Psoas muscle (tissue), 8 donors: ENCODE results near the gene SERP2. TPM values are rescaled to one million over a fixed set of nuclear protein-coding genes. Genes with fewer than 3 reads are reported as not detected.

Experiments used
- ATAC-seq, 4 donors: fragments of 200-7000 bp; cut with Tn5 transposase; one replicate each; pipeline ENCODE4 v1.9.1; 2020; ENCODE audit warnings: moderate library complexity in 3 of 4, mild to moderate bottlenecking in 2 of 4
- DNase-seq, 2 donors: peaks; one replicate each; pipeline ENCODE4 v3.0.0-alpha.2; 2020
- H3K27ac ChIP-seq: fragments of 200-600 bp; one replicate; pipeline ENCODE4 v1.8.0; 2022
- H3K27me3 ChIP-seq, 3 donors: fragments of 200-600 bp in 1 of 3; one replicate each; pipeline versions ENCODE4 v1.6.1 to v1.8.0; 2013 to 2022; ENCODE audit warnings: low read length in 2 of 3, mild to moderate bottlenecking in 2 of 3, moderate library complexity in 1 of 3; ENCODE audit not compliant: insufficient read depth in 3 of 3
- H3K36me3 ChIP-seq, 2 donors: fragments of 200-600 bp in 1 of 2; one replicate each; pipeline versions ENCODE4 v1.6.1 to v1.8.0; 2013 to 2022; ENCODE audit warnings: low read depth in 1 of 2, mild to moderate bottlenecking in 1 of 2, moderate library complexity in 1 of 2; ENCODE audit not compliant: insufficient read depth in 1 of 2
- H3K4me1 ChIP-seq: fragments of 200-600 bp; one replicate; pipeline ENCODE4 v1.8.0; 2022
- H3K4me3 ChIP-seq: fragments of 200-600 bp; one replicate; pipeline ENCODE4 v1.8.0; 2022; ENCODE audit warnings: mild to moderate bottlenecking
- H3K9me3 ChIP-seq: fragments of 200-600 bp; one replicate; pipeline ENCODE4 v1.8.0; 2022
- CTCF ChIP-seq: fragments of 200-600 bp; IDR thresholded peaks from one replicate; pipeline ENCODE4 v1.8.0; 2022; ENCODE audit warnings: antibody characterized with exemption
- WGBS, 3 donors: extraction: QIAGEN DNeasy Blood & Tissue Kit; methylation state at CpG; one replicate each; pipeline versions ENCODE4 v1.1.6 to v1.1.7; 2013; 5-methylcytosine and 5-hydroxymethylcytosine counted together
- intact Hi-C, 2 donors: fragments of 100-400 bp; cut with DNase I; formaldehyde crosslinking; loops; one replicate each; pipeline versions ENCODE4 v1.11.0 to v1.14.2; 2022
- polyA plus RNA-seq, 3 donors: library from polyadenylated mRNA; stranded (reverse); fragments of 200-250 nt; gene quantifications; one replicate each; pipeline ENCODE4 v1.2.3, GENCODE V29; 2013
- total RNA-seq, 4 donors: library from RNA; stranded (reverse); fragmentation: NEBNext Ultra II Directional in 2 of 4; extraction: Animal tissue kit (Norgen Biotek cat#: 25700) in 2 of 4; gene quantifications; one replicate each; pipeline versions ENCODE4 v1.2.1 to v1.2.4, GENCODE V29; 2021 to 2023
- donor health status: healthy with polysubstance abuse.
- donor health status: DM: no; HTN: no; CAD: no; lungs with moderate emphysema.
- donor health status: Bipolar disorder and iron deficiency.
- donor health status: healthy.
- donor health status: DM: yes; HTN: yes; CAD: no.
- donor health status: DM: no; HTN: no; CAD: no.
- donor health status: DM: no; HTN: no; CAD: no.
- donor health status: DM: yes; HTN: yes; CAD: no.

The SERP2 gene
- total and polyA plus RNA-seq, 7 donors, result 0.57 to 1.8 (median 1.1) TPM

GRCh38 chr13:44393391-44393790, 19.8 kb downstream of the SERP2 start:
- H3K4me1 ChIP-seq, result peaks cover 2% of the 10 kb centered on the region
- no peak overlapping the region for H3K27ac ChIP-seq
- no peak for TF ChIP-seq CTCF
- no peak overlapping the region for H3K4me3 ChIP-seq
- intact Hi-C loops, result no loop called here
- no peak for ATAC-seq
- WGBS, 3 donors, result 70 to 72% (median 72%) methylated on average over 8 of the region's 8 CpGs
- no peaks in the 10 kb centered on the region for H3K27me3 ChIP-seq
- H3K36me3 ChIP-seq, result no peaks in the 10 kb centered on the region
- no peaks in the 10 kb centered on the region for H3K9me3 ChIP-seq
- no peak for DNase-seq

DNA sequence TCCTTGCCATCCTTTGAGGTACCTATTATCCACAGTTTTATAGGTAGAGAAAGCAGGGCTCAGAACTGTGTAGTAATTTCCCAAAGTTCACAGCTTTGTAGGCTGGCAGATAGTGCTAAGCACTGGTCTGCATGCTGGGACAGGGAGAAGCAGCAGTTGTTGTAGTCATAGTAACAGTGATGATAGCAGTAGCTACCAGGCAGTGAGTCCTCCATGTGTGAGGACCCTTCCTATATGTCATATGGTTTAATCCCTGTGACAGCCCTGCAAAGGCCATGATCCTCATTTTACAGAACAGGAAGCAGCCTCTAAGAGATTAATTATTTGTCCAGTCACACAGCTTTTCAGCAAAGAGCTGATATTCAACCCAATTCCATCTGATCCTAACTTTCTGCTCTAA, 21.0 kb downstream of the SERP2 start:
- H3K27ac ChIP-seq, result no peak overlapping the region
- no peak for TF ChIP-seq CTCF
- intact Hi-C loops, result no loop called here
- no peak for DNase-seq
- ATAC-seq, result no peak
- no peaks in the 10 kb centered on the region for H3K9me3 ChIP-seq
- H3K27me3 ChIP-seq, result no peaks in the 10 kb centered on the region
- no peaks in the 10 kb centered on the region for H3K36me3 ChIP-seq
- H3K4me1 ChIP-seq, result peaks cover 2% of the 10 kb centered on the region
- no peak overlapping the region for H3K4me3 ChIP-seq

- no peak for TF ChIP-seq CTCF
Observed at GRCh38 chr13:44395976-44396694, 22.5 kb downstream of the SERP2 start.

DNA sequence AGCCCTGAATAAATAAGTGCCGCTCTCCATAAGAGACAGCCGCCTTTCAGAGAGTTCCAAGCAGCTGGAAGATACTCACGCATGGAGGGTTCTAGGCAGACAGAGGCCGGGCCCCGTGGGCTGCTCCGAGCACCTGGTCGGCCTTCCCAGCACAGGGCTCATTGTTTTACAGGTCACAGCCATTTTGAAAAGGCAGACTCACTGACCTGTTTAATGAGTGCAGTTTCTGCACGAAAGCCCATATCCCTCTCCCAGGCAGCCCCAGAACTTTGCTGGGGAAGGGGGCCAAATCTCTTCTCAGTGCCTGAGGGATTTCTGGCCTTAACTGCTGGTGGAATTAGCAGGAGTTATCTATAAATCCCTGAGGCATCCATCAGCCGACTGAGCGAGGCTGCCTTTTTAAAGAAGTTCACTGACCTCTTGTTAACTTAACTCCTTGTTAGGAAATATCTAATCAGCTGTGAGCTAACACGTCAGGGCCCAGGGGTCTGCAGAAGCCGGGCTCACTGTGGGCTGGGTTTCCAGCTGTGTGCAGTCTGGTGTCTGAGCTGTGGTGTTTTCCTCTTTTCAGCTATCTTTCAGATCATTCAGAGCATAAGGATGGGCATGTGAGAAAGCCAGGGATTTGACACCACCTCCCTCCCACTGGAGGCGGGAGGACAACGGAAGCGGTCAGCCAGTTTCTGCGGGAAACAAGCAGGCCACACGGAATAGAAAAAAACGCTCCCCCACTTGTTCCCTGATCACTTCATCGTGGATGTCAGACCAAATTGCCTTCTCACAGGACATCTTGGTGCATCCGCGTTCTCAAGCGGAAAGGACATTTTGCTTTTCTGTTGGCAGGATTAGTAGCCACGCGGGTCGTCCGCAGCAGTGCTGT, 23.3 kb downstream of the SERP2 start:
- H3K36me3 ChIP-seq, result no peaks in the 10 kb centered on the region
- no peak for TF ChIP-seq CTCF
- DNase-seq (peak in 1 of 2 donors; percentile 72), ATAC-seq (peak in 2 of 4 donors; percentile 45 to 70)
- H3K9me3 ChIP-seq, result no peaks in the 10 kb centered on the region
- intact Hi-C loops, result no loop called here
- WGBS, 3 donors, result 40 to 56% (median 48%) methylated on average over 26 of the region's 26 CpGs
- peak overlapping the region; percentile 38 for H3K4me3 ChIP-seq
- H3K27ac ChIP-seq, result no peak overlapping the region
- H3K4me1 ChIP-seq, result peaks cover 2% of the 10 kb centered on the region
- no peaks in the 10 kb centered on the region for H3K27me3 ChIP-seq

More at GRCh38 chr13:44395976-44396694, 22.5 kb downstream of the SERP2 start:
- intact Hi-C loops, result no loop called here
- Histone ChIP-seq H3K4me1 (peaks cover 2% of the 10 kb centered on the region), H3K4me3 (no peak overlapping the region), H3K27ac (no peak overlapping the region), H3K36me3 (no peaks in the 10 kb centered on the region), H3K27me3 (no peaks in the 10 kb centered on the region), H3K9me3 (no peaks in the 10 kb centered on the region)
- ATAC-seq, result peak in 1 of 4 donors; percentile 36
- 78 to 79% (median 78%) methylated on average over 8 of the region's 8 CpGs for WGBS, 3 donors
- DNase-seq, result no peak
